RCC 7860 (cell line): ENCODE data around the gene NPC1.
"Not testable (repeated sequence)": the region's sequence is repeated elsewhere in the genome, so short reads cannot be mapped to it uniquely, and the experiment has no call there.

ENCODE experiments used
- DNase-seq: peaks from one replicate; pipeline ENCODE4 v3.0.0-alpha.2; 2015; ENCODE audit warnings: low spot score
- FAIRE-seq: peaks from 2 replicates; lab custom pipeline; 2012; peaks lifted over from hg19 to GRCh38; lab: Jason Lieb, UNC

Gene NPC1

GRCh38 chr18:23498117-23498516 lies 88.2 kb downstream of the NPC1 start:
- DNase-seq (no peak), FAIRE-seq (no peak)

- FAIRE-seq (no peak), DNase-seq (no peak)
Observed at GRCh38 chr18:23495723-23496440, 90.4 kb downstream of the NPC1 start.

GRCh38 chr18:23494992-23495391 lies 91.3 kb downstream of the NPC1 start:
- no peak for DNase-seq
- FAIRE-seq, result no peak

- DNase-seq (no peak), FAIRE-seq (no peak)
Observed at GRCh38 chr18:23493654-23494053, 92.7 kb downstream of the NPC1 start.

- DNase-seq, FAIRE-seq: not testable (repeated sequence)
Observed at GRCh38 chr18:23489586-23489985, 96.7 kb downstream of the NPC1 start.

GRCh38 chr18:23487738-23488570 lies 98.4 kb downstream of the NPC1 start:
- no peak for FAIRE-seq
- no peak for DNase-seq

- DNase-seq (no peak), FAIRE-seq (no peak)
Observed at GRCh38 chr18:23485386-23485785, 100.9 kb downstream of the NPC1 start.

- FAIRE-seq (no peak), DNase-seq (no peak)
Observed at GRCh38 chr18:23484561-23485182, 101.6 kb downstream of the NPC1 start.
